ENCODE data around the gene SUPT3H.

The SUPT3H gene

DNA sequence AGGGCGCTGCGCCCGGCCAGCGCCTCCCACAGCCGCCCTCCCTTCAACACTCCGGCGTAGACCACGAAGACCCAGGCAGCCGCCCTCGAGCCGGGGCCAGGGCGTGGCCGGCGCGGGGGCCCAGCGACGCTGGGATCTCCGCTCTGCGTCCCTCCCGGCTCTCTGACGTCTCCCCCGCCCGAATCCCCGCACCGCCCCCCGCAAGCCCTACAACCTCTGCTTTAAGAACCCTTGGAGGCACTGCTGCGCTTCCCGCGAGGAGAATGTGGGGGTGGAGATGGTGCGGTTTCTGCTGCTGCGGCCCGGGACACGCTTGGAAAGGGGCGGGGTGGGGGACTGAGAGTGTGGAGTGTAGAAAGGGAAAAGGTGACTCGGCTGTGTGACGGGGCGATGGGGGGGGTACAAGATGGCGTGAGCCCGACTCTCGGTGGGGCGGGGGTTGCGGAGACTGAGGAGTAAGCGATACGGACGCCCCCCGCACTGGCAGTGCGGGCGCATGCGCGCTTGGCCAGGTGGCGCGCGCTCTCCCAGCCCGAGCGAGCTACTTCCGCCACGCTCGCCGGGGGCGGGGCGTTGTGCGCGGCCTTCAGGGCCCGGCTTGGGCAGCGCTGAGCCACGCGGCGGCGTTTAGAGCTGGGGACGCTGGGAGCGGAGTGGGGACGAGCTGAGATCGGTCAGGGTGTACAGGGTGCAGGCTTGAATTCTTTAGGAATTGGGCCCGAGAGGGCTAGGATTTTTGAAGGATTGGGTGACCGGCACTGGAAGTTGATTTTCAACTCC, at the start of gene SUPT3H:
TSS of gene SUPT3H (minus strand) at position 381 of the 780 bp plus-strand sequence.
- DNase-seq, result peak; percentile 94

DNA sequence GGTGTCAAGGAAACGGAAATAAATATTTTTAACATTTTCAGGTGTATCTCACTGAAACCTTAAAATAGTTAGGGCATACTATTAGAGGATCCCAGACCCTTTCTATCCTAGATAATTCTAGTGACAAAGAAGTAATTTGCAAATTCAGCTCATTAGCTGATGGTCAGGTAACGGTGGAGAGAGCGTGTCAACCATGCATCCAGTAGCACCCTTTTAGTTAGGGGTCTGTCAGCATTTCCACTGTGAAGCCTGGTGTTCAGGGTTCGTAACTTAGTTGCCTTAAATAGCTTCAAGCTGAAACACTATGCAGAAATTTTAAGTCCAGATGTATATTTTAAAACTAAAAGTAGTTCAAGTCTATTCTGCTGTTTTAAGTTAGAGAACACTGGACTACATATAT, 48.5 kb upstream of the SUPT3H start:
- DNase-seq, result no peak

DNA sequence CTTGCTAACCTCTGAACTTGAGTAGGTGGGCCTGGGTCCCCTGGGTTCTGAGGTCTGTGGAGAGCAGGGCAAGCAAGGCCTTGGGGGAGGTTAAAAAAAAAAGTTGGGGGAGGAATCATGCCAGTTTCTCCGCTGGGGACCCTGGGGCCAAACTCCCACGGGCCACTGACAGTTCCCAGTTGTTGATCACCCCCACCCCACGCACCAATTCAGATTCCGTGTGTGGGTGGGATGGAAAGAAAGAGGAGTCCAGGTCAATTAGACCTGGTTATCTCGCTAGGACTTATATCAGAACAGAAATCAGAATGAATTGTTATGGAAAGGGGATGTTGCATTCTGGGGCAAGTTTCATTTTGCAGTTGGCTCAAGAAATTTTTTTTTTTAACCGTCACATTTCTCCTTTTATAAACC, 46.7 kb upstream of the SUPT3H start:
- no peak for DNase-seq

- no peak for DNase-seq
These were observed 46.2 kb upstream of the SUPT3H start for GRCh38 chr6:45423824-45424450.

- DNase-seq, result no peak
These were observed 45.5 kb upstream of the SUPT3H start for GRCh38 chr6:45423111-45423823.

DNA sequence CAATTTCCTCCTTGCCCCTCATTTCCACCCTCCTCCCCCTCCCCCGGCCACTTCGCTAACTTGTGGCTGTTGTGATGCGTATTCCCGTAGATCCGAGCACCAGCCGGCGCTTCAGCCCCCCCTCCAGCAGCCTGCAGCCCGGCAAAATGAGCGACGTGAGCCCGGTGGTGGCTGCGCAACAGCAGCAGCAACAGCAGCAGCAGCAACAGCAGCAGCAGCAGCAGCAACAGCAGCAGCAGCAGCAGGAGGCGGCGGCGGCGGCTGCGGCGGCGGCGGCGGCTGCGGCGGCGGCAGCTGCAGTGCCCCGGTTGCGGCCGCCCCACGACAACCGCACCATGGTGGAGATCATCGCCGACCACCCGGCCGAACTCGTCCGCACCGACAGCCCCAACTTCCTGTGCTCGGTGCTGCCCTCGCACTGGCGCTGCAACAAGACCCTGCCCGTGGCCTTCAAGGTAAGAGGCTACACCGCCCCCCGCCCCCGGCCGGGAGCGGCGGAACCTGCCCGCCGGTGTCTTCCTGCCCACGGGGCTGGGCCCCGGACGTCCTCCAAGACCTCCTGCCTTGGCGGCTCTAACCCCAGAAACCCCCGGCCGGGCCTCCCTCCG, 44.9 kb upstream of the SUPT3H start:
- DNase-seq, result peak; percentile 38

DNA sequence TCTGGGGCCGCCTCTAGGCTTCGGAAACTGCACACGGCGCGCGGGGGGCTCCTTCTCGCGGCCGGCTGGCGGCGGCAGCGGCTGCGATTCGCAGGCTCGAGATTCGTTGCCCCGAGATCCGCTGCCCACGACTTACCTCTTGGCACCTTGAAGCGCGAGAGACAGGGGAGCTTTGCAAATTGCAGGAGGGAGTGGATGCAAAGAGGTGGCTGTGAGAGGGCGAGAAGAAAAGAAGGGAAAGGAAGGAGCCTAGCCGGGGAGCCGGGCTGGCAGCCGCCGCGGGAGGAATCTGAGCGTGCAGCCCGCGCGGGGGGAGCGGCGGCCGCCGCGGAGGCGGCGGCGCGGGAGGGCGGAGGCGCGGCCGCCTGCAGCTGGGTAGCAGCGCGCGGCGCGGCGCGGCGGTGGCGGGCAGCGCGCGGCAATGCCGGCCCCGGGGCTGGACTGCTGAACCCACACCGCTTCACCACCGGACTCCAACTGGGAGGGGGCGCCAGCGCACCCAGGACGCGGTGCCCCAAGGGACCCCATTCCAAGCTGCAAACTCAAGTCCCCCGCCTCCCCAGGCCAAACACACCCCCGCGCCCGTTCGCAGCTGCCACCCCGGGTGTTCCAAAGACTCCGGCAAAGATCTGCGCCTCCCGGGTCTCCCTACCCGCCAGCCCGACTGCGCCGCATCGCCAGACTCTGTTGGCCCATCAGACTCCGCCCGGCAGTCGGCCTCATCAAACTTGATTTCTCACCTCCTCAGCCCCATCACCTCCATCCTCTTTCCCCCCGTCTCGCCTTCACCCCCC, 44.2 kb upstream of the SUPT3H start:
- peak; percentile 29 for DNase-seq

GRCh38 chr6:45420909-45421708, 43.4 kb upstream of the SUPT3H start:
- DNase-seq, result no peak

- no peak for DNase-seq
These were observed 42.6 kb upstream of the SUPT3H start for GRCh38 chr6:45420083-45420908.

GRCh38 chr6:45419571-45420082, 41.9 kb upstream of the SUPT3H start:
- no peak for DNase-seq

- DNase-seq, result no peak
These were observed 39.7 kb upstream of the SUPT3H start for GRCh38 chr6:45417436-45417835.

GRCh38 chr6:45416700-45417099, 39.0 kb upstream of the SUPT3H start:
- no peak for DNase-seq

DNA sequence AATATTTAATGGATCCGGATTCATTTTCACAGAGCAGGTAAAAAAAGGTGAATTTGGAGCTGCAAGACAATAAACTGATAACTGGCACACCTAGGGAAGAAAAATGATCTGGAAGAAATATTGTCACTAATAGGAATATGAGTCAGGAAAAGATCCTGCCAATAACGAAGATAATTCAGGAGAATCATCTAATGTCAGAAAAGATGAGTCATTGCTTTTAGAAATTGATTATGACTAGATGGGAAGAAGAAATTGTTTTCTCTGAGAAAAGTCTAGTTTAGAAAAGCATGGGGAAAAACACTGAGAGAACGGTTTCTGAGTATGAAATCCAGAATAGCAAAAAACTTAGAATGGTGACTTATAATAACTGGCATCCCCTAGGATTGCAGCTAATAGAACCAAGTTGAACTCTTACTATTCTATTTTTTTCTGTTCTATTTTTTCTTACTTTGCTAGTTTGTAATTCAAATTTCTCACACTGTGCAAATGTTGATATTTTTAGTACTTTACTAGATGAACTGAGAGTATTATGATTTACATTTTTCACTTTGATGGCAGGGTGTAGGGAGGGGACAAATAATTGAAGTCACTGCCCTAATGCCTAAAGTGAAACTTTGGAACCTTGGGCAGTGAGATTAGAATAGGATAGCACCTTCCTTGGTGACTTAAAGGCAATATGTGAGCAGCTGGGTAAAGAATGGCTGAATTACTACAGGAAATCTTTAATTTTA, 38.2 kb upstream of the SUPT3H start:
- no peak for DNase-seq

GRCh38 chr6:45415315-45415714, 37.6 kb upstream of the SUPT3H start:
- DNase-seq, result no peak

DNA sequence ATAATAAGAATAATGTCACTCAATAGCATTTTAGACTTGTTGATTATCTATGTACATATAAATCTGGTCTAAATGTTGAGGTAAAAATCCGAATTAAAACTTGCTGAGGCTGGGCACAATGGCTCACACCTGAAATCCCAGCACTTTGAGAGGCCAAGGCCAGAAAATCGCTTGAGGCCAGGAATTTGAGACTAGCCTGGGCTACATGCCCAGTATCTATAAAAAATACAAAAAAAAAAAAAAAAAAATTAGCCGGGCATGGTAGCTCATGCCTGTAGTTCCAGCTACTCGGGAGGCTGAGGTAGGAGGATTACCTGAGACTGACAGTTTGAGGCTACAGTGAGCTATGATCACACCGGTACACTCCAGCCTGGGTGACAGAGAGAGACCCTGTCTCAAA, 34.2 kb upstream of the SUPT3H start:
- DNase-seq, result no peak

- no peak for DNase-seq
These were observed 22.3 kb upstream of the SUPT3H start for GRCh38 chr6:45400021-45400420.

DNA sequence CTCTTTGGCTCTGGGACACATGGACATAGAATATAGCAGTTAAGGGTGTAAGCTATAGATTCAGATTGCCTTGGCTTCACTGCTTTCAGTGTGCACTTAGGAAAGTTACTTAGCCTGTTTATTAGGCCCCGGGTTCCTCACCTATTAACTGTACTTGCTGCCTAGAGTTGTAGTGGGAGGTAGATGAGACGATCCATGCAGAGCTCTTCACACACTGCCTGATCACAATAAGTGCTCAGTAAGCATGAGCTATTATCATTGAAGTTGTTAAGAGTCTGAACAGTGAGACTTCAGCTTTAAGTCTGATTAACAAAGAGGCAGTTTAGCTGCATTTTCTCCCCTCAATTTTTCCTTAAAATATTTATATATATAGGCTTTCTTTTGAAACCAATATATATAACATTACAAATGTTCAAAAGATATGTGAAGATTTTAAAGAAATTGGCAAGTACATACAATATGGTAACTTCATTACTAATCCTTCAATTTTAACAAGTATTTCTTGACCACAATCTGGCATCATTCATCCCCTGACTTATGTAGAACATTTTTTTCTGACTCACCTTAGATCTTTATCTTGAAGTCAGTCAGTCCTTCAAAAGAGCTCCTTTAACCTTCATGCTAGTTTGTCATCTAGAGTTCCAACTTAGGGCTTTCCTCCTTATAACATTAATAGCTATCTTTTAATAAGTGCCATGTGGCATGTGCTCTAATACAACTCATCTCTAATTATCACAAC, 20.5 kb upstream of the SUPT3H start:
- DNase-seq, result no peak

- no peak for DNase-seq
These were observed 16.9 kb upstream of the SUPT3H start for GRCh38 chr6:45394586-45395095.

GRCh38 chr6:45388328-45388727, 10.6 kb upstream of the SUPT3H start:
- no peak for DNase-seq
